Heart left ventricle (tissue), 16 donors: ENCODE results near the gene CCDC33. TPM values are rescaled to one million over a fixed set of nuclear protein-coding genes. Genes with fewer than 3 reads are reported as not detected.
A peak's percentile ranks its signal among the peaks of the same experiment; 100 is the strongest.

Experiments used
- ATAC-seq, 4 donors: fragments of 200-7000 bp; cut with Tn5 transposase; one replicate each; pipeline ENCODE4 v1.9.1; 2020 to 2022; ENCODE audit warnings: moderate library complexity in 4 of 4, mild to moderate bottlenecking in 3 of 4, moderate number of reproducible peaks in 1 of 4
- DNase-seq, 5 donors: peaks; one replicate each; pipeline ENCODE4 v3.0.0-alpha.2; 2020
- H3K27ac ChIP-seq, 12 donors: fragments of 200-600 bp; sonication (generic) in 4 of 12; one replicate each; pipeline versions ENCODE4 v1.5.0 to v1.8.0; 2016 to 2022; ENCODE audit warnings: mild to moderate bottlenecking in 2 of 12
- H3K27me3 ChIP-seq, 9 donors: fragments of 200-600 bp; sonication (generic) in 2 of 9; one replicate each; pipeline versions ENCODE4 v1.5.1 to v1.8.0; 2016 to 2022; ENCODE audit warnings: mild to moderate bottlenecking in 3 of 9
- H3K36me3 ChIP-seq, 9 donors: fragments of 200-600 bp; sonication (generic) in 2 of 9; one replicate each; pipeline versions ENCODE4 v1.5.0 to v1.8.0; 2018 to 2022; ENCODE audit warnings: mild to moderate bottlenecking in 2 of 9
- H3K4me1 ChIP-seq, 12 donors: fragments of 200-600 bp; sonication (generic) in 4 of 12; one replicate each; pipeline versions ENCODE4 v1.5.0 to v1.8.0; 2016 to 2022; ENCODE audit warnings: mild to moderate bottlenecking in 3 of 12
- H3K4me3 ChIP-seq, 12 donors: fragments of 200-600 bp; sonication (generic) in 4 of 12; one replicate each; pipeline versions ENCODE4 v1.5.0 to v1.8.0; 2017 to 2022; ENCODE audit warnings: mild to moderate bottlenecking in 9 of 12, moderate library complexity in 4 of 12
- H3K9me3 ChIP-seq, 12 donors: fragments of 200-600 bp; sonication (generic) in 4 of 12; one replicate each; pipeline versions ENCODE4 v1.5.0 to v1.8.0; 2016 to 2022; ENCODE audit warnings: mild to moderate bottlenecking in 1 of 12
- POLR2A ChIP-seq, 2 donors: fragments of 450-650 bp; IDR thresholded peaks; one replicate each; pipeline ENCODE4 v1.6.1; 2017; ENCODE audit warnings: antibody characterized with exemption in 2 of 2, mild to moderate bottlenecking in 2 of 2, moderate library complexity in 2 of 2
- WGBS, 4 donors: extraction: QIAGEN DNeasy Blood & Tissue Kit in 2 of 4; methylation state at CpG; one replicate each; pipeline versions ENCODE4 v1.1.5 to v1.1.7; 2013 to 2018; 5-methylcytosine and 5-hydroxymethylcytosine counted together
- intact Hi-C, 10 donors: fragments of 100-400 bp; cut with DNase I; formaldehyde crosslinking; loops; one replicate each; pipeline versions ENCODE4 v1.11.1 to v1.14.2; 2022
- polyA plus RNA-seq, 2 donors: library from polyadenylated mRNA; stranded (reverse); fragments of 200-250 nt; gene quantifications; one replicate each; pipeline ENCODE4 v1.2.3, GENCODE V29; 2013
- total RNA-seq, 9 donors: library from RNA; depleted of rRNA in 2 of 9; stranded (reverse); fragments of >200 nt in 2 of 9; fragmentation: NEBNext Ultra II Directional in 3 of 9; extraction: Animal tissue kit (Norgen Biotek cat#: 25700) in 3 of 9; gene quantifications; one replicate each; pipeline versions ENCODE4 v1.1.0 to v1.2.4, GENCODE V29; 2016 to 2023
- TF ChIP-seq, protein P1 (sequence below), 12 donors: fragments of 200-600 bp; sonication (generic) in 4 of 12; IDR thresholded peaks; one replicate each; pipeline versions ENCODE4 v1.5.0 to v1.8.0; 2018 to 2022; ENCODE audit warnings: antibody characterized with exemption in 12 of 12, mild to moderate bottlenecking in 5 of 12
- donor health status: ischemic (EF 13 %, LVEDD 7.1; RV severe dilation, severe dysfunction).
- donor health status: healthy with polysubstance abuse.
- donor health status: DM: no; HTN: yes; CAD: no.
- donor health status: DM: no; HTN: no; CAD: no.
- donor health status: ischemic (EF 25% LVEDD 6.9; RV normal size, moderate dysfunction).
- donor health status: ischemic (EF 25% LVEDD 5.7; RV mildly dilated, moderate dysfunction).
- donor health status: healthy.
- donor health status: DM: yes; HTN: yes; CAD: no.
- donor health status: ischemic (EF 35%, LVEDD 5.7; RV mildly dilated, moderate dysfunction).
- donor health status: nonischemic (EF 11% LVEDD 7.7; RV severe dilation, severe dysfunction).
- donor health status: DM: yes; HTN: yes; CAD: no.
- donor health status: PGD.
- donor health status: ischemic (EF 29% LVEDD 5.4; RV normal size, mild dysfunction).
- donor health status: nonischemic (EF 23%, LVEDD 6.1; RV moderate dilation, normal function).

CCDC33 gene
- total and polyA plus RNA-seq, 11 donors, result 0.08 TPM; not detected in 10

DNA sequence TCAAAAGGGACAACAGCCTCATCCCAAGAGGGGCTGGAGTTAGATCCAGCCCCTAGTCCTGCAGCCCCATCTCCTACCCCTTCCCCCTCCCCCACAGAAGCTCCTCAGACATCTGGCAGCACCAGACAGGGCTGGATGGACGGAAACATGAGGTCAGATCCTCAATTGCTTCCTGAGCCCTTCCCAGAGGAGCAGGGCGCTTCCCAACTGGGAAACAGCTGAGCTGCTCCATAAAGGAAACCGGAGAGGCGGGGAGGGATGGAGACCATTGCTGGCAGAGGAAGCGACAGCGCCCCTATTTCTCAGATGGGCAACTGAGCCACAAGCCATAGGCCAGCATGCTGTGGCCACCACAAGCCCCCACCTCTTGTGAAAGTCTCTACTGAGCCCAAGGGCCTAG is 149.6 kb downstream of the CCDC33 start:
- intact Hi-C loops, result loop anchor here in 1 of 10 donors (5.0 kb wide), 1 partner anchor 37 kb away; no protein-coding TSS in a partner anchor

More for the DNA sequence above, 149.6 kb downstream of the CCDC33 start:
- no peak for TF ChIP-seq POLR2A (IDR thresholded peaks at IDR 0.05)
- TF ChIP-seq, protein P1, sequence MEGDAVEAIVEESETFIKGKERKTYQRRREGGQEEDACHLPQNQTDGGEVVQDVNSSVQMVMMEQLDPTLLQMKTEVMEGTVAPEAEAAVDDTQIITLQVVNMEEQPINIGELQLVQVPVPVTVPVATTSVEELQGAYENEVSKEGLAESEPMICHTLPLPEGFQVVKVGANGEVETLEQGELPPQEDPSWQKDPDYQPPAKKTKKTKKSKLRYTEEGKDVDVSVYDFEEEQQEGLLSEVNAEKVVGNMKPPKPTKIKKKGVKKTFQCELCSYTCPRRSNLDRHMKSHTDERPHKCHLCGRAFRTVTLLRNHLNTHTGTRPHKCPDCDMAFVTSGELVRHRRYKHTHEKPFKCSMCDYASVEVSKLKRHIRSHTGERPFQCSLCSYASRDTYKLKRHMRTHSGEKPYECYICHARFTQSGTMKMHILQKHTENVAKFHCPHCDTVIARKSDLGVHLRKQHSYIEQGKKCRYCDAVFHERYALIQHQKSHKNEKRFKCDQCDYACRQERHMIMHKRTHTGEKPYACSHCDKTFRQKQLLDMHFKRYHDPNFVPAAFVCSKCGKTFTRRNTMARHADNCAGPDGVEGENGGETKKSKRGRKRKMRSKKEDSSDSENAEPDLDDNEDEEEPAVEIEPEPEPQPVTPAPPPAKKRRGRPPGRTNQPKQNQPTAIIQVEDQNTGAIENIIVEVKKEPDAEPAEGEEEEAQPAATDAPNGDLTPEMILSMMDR (IDR thresholded peaks at IDR 0.05), result no peak
- 45 to 64% (median 51%) methylated on average over 5 to 6 of the region's 6 CpGs for WGBS, 4 donors
- ATAC-seq (peak; percentile 33 to 77 (median 44)), DNase-seq (peak; percentile 23 to 65 (median 50))
- Histone ChIP-seq H3K27me3 (no peaks in the 10 kb centered on the region), H3K36me3 (no peaks in the 10 kb centered on the region), H3K4me1 (peaks cover 0 to 51% (median 28%) of the 10 kb centered on the region in 12 donors), H3K4me3 (no peak overlapping the region), H3K27ac (peak overlapping the region in 10 of 12 donors; percentile 19 to 87 (median 53)), H3K9me3 (no peaks in the 10 kb centered on the region)

Other genes with a start within 250 kb of the CCDC33 start
- 10 to 100 TPM; 25.0 to 41.1 (median 27.4) TPM for gene STOML1, start 244.0 kb upstream of the CCDC33 start, total RNA-seq
- gene STOML1, start 244.0 kb upstream of the CCDC33 start, polyA plus RNA-seq, result 10 to 100 TPM; 27.7 to 38.9 TPM
- gene PML, start 241.6 kb upstream of the CCDC33 start, total RNA-seq, result 10 to 100 TPM; 18.4 to 68.7 (median 28.0) TPM
- 10 to 100 TPM; 17.0 to 20.8 TPM for gene PML, start 241.6 kb upstream of the CCDC33 start, polyA plus RNA-seq
- gene GOLGA6A, start 153.8 kb upstream of the CCDC33 start, total RNA-seq, result not detected
- gene GOLGA6A, start 153.8 kb upstream of the CCDC33 start, polyA plus RNA-seq, result not detected
- gene ISLR2, start 105.7 kb upstream of the CCDC33 start, total RNA-seq, result 1 to 10 TPM; 1.6 to 9.0 (median 2.9) TPM
- gene ISLR2, start 105.7 kb upstream of the CCDC33 start, polyA plus RNA-seq, result 1 to 10 TPM; 4.6 to 5.6 TPM
- gene ISLR, start 62.6 kb upstream of the CCDC33 start, total RNA-seq, result 10 to 100 TPM in 7 of 9 donors, 1 to 10 TPM in 2; 5.1 to 32.3 (median 16.9) TPM
- 1 to 10 TPM; 6.4 to 9.1 TPM for gene ISLR, start 62.6 kb upstream of the CCDC33 start, polyA plus RNA-seq
- gene STRA6, start 33.5 kb upstream of the CCDC33 start, total RNA-seq, result under 1 TPM in 2 of 9 donors, not detected in 7; 0.14 to 0.24 TPM
- under 1 TPM in 1 of 2 donors, not detected in 1; 0.08 TPM for gene STRA6, start 33.5 kb upstream of the CCDC33 start, polyA plus RNA-seq
- 1 to 10 TPM in 5 of 9 donors, under 1 TPM in 4; 0.09 to 3.4 (median 1.6) TPM for gene CYP11A1, start 131.3 kb downstream of the CCDC33 start, total RNA-seq
- gene CYP11A1, start 131.3 kb downstream of the CCDC33 start, polyA plus RNA-seq, result under 1 TPM; 0.07 to 0.46 TPM
- 1 to 10 TPM in 8 of 9 donors, under 1 TPM in 1; 0.81 to 7.5 (median 1.9) TPM for gene SEMA7A, start 197.6 kb downstream of the CCDC33 start, total RNA-seq
- gene SEMA7A, start 197.6 kb downstream of the CCDC33 start, polyA plus RNA-seq, result under 1 TPM; 0.53 to 0.98 TPM
- 100 to 1,000 TPM in 1 of 9 donors, 10 to 100 TPM in 8; 40.6 to 102 (median 54.5) TPM for gene UBL7, start 224.8 kb downstream of the CCDC33 start, total RNA-seq
- 10 to 100 TPM; 45.4 to 45.5 TPM for gene UBL7, start 224.8 kb downstream of the CCDC33 start, polyA plus RNA-seq